Lung (tissue), 12 donors: ENCODE results near the gene HDAC4. TPM values are rescaled to one million over a fixed set of nuclear protein-coding genes. Genes with fewer than 3 reads are reported as not detected.

Source experiments
- ATAC-seq: fragments of 200-7000 bp; cut with Tn5 transposase; one replicate; pipeline ENCODE4 v1.9.1; 2020; ENCODE audit warnings: moderate number of reproducible peaks; ENCODE audit not compliant: insufficient read depth, low FRiP score
- DNase-seq, 3 donors: peaks; one replicate each; pipeline ENCODE4 v3.0.0-alpha.2; 2013 to 2017
- H3K27ac ChIP-seq, 2 donors: one replicate each; pipeline ENCODE4 v1.5.1; 2013; ENCODE audit warnings: mild to moderate bottlenecking in 2 of 2, moderate library complexity in 2 of 2, control low read depth in 1 of 2, inconsistent platforms in 1 of 2, low read depth in 1 of 2, low read length in 1 of 2
- H3K27me3 ChIP-seq, 3 donors: one replicate each; pipeline ENCODE4 v1.5.1; 2013; ENCODE audit warnings: low read length in 2 of 3; ENCODE audit not compliant: control insufficient read depth in 3 of 3, insufficient read depth in 3 of 3
- H3K36me3 ChIP-seq, 4 donors: one replicate each; pipeline ENCODE4 v1.5.1; 2013; ENCODE audit warnings: low read length in 4 of 4, mild to moderate bottlenecking in 1 of 4, moderate library complexity in 1 of 4; ENCODE audit not compliant: control insufficient read depth in 4 of 4, insufficient read depth in 4 of 4
- H3K4me1 ChIP-seq, 5 donors: one replicate each; pipeline ENCODE4 v1.5.1; 2013; ENCODE audit warnings: low read length in 5 of 5, mild to moderate bottlenecking in 2 of 5, moderate library complexity in 1 of 5; ENCODE audit not compliant: control insufficient read depth in 5 of 5, insufficient read depth in 5 of 5
- H3K4me3 ChIP-seq: one replicate; pipeline ENCODE4 v1.5.1; 2013; ENCODE audit warnings: mild to moderate bottlenecking, control low read depth, moderate library complexity
- H3K9ac ChIP-seq, 2 donors: one replicate each; pipeline ENCODE4 v1.5.1; 2013; ENCODE audit warnings: low read length in 2 of 2, control low read depth in 1 of 2; ENCODE audit not compliant: insufficient read depth in 1 of 2
- H3K9me3 ChIP-seq, 4 donors: one replicate each; pipeline ENCODE4 v1.5.1; 2013; ENCODE audit warnings: low read length in 3 of 4, mild to moderate bottlenecking in 1 of 4, moderate library complexity in 1 of 4; ENCODE audit not compliant: control insufficient read depth in 4 of 4, insufficient read depth in 3 of 4
- WGBS, 2 donors: extraction: QIAGEN DNeasy Blood & Tissue Kit; methylation state at CpG; one replicate each; pipeline ENCODE4 v1.1.7; 2013; 5-methylcytosine and 5-hydroxymethylcytosine counted together
- polyA plus RNA-seq, 2 donors: library from polyadenylated mRNA; stranded (reverse); fragments of 200-250 nt; gene quantifications; one replicate each; pipeline ENCODE4 v1.2.1, GENCODE V29; 2013
- total RNA-seq, 2 donors: library from RNA; depleted of rRNA in 1 of 2; stranded (reverse); fragments of >200 nt in 1 of 2; gene quantifications; one replicate each; pipeline ENCODE4 v1.2.1, GENCODE V29; 2014 to 2021
- TF ChIP-seq, protein P1 (sequence below): IDR thresholded peaks from 2 replicates; pipeline ENCODE4 v1.5.1; 2012; ENCODE audit warnings: mild to moderate bottlenecking; ENCODE audit errors: control extremely low read depth, extremely low read depth
- donor health status: control.
- donor health status: control.
- donor health status: Bipolar disorder and iron deficiency.
- donor health status: healthy.
- donor health status: DM: yes; HTN: yes; CAD: no.

HDAC4 gene
- total and polyA plus RNA-seq, 4 donors = 6.9 to 47.7 (median 20.7) TPM

DNA sequence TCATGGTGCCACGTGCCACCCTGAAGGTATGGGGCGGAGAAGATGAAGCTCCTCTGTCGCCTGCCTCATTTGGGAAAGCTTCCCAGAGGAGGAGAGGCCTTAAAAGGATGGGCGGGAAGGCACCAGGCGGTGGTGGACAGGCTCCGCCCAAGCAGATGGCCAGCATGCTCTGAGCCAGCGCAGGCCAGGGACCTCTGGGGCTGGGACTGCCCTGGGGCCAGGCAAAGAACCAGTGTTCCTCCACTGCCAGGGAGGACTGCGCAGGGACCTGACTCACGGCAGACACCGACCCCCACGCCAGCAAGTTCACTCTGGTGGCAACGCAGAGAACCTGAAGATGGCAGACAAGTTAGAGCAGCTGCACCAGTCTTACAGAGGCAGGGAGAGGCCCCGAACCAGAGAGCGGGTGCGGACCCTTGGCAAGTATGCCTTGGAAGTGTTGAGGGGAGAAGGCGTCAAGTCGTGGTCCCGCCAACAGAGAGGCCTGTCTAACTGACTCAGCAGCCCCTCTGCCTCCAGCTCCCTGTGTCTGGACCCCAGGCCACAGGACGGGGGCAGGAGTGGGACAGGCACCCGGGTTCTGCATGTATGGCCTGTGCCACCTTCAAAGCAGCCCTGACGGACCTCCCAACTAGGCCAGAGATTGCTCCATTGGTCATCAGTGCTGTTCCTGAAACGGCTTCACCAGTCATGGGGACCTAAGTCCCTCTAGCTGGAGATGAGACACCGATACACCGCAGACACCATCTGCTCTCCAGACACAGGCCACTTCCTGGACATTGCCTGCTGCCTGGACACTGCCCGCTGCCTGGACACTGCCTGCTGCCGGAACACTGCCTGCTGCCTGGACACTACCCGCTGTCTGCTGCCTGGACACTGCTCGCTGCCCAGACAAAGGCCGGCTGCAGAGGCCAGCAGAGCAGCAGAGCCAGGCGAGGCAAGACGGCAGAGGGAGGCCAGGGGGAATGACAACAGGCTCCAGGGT is 124.7 kb downstream of the HDAC4 start:
- ATAC-seq (no peak), DNase-seq (peak in 2 of 3 donors; percentile 50 to 53)
- peaks cover 15 to 42% (median 18%) of the 10 kb centered on the region in 5 donors for H3K4me1 ChIP-seq

DNA sequence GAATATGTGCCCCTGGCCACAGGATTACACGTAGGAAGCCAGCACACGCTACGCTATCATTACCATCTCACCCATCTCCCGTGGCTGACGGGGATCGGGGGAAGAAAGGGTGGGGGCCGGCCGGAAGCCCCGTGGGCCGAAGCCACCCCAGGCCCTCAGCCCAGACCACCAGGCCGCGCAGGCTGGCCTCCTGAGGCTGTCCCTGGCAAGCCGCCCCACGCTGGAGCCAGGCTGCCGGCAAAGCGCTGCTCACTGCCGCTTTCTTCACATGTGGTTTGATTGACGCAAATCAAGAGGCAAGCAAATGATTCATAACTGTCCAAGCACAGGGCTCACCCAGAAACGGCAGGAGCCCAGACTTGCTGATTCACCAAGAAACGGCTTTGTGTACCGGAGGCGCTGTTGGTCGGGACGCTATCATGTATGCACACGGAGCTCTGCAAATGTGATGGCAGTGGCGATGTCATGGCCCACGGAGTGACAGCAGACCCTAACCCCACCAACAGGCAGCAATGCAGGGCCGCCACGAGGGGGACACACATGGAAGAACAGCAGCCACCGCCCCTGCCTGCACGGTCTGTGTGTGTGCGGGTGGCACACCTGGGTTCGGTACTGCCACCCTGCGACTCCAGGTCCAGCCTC is 125.7 kb downstream of the HDAC4 start:
- H3K27ac ChIP-seq = peak overlapping the region; percentile 53 to 77
- H3K9me3 ChIP-seq = no peaks in the 10 kb centered on the region
- ATAC-seq (peak; percentile 65), DNase-seq (peak; percentile 63 to 79 (median 68))
- no peak overlapping the region for H3K4me3 ChIP-seq
- peaks cover 15 to 42% (median 18%) of the 10 kb centered on the region in 5 donors for H3K4me1 ChIP-seq
- WGBS, 2 donors = 31 to 54% methylated on average over 34 of the region's 34 CpGs
- H3K27me3 ChIP-seq = no peaks in the 10 kb centered on the region
- H3K9ac ChIP-seq = peak overlapping the region in 1 of 2 donors; percentile 20
- H3K36me3 ChIP-seq = no peaks in the 10 kb centered on the region
- TF ChIP-seq, protein P1, sequence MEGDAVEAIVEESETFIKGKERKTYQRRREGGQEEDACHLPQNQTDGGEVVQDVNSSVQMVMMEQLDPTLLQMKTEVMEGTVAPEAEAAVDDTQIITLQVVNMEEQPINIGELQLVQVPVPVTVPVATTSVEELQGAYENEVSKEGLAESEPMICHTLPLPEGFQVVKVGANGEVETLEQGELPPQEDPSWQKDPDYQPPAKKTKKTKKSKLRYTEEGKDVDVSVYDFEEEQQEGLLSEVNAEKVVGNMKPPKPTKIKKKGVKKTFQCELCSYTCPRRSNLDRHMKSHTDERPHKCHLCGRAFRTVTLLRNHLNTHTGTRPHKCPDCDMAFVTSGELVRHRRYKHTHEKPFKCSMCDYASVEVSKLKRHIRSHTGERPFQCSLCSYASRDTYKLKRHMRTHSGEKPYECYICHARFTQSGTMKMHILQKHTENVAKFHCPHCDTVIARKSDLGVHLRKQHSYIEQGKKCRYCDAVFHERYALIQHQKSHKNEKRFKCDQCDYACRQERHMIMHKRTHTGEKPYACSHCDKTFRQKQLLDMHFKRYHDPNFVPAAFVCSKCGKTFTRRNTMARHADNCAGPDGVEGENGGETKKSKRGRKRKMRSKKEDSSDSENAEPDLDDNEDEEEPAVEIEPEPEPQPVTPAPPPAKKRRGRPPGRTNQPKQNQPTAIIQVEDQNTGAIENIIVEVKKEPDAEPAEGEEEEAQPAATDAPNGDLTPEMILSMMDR = no peak

More for the DNA sequence above, 124.7 kb downstream of the HDAC4 start:
- no peaks in the 10 kb centered on the region for H3K27me3 ChIP-seq
- H3K27ac ChIP-seq = peak overlapping the region; percentile 53 to 77
- TF ChIP-seq, protein P1 = no peak
- no peaks in the 10 kb centered on the region for H3K9me3 ChIP-seq
- no peak overlapping the region for H3K4me3 ChIP-seq
- H3K36me3 ChIP-seq = no peaks in the 10 kb centered on the region
- WGBS, 2 donors = 86 to 89% methylated on average over 31 of the region's 31 CpGs
- no peak overlapping the region for H3K9ac ChIP-seq

DNA sequence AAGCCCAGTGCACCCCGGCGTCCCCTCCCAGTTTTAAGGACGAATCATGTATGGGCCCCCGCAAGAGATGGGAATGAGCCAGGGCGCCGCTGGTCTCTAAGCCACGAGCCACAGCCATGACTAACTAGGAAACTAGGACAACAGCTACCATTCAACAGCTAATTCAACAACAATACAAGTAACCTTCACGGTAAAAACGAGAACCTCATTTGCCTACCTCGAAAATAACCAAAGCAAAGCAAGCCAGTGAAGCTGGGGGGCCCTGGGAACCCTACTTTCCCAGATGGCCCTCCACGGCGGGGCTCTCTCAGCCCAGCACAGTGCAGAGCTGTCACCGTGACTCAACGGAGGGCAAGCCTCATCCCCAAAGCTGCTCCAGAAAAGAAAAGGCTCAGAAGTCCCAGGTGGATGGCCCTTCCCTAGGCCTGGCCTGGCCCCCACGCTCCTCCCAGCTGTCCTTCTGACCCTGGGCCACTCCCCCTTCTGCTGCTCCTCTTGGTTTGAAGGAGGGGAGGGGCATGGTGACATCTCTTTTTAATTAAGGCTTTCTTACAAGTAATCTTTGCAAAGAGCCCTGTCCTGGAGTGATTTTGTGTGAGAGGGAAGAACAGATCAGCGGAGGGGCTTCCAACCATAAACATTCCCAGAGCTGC is 126.3 kb downstream of the HDAC4 start:
- 68 to 79% methylated on average over 16 of the region's 16 CpGs for WGBS, 2 donors
- ATAC-seq = no peak
- Histone ChIP-seq H3K4me3 (no peak overlapping the region), H3K27me3 (no peaks in the 10 kb centered on the region), H3K9me3 (no peaks in the 10 kb centered on the region), H3K9ac (peak overlapping the region in 1 of 2 donors; percentile 20), H3K4me1 (peaks cover 12 to 42% (median 16%) of the 10 kb centered on the region in 5 donors), H3K27ac (peak overlapping the region; percentile 38 to 54), H3K36me3 (no peaks in the 10 kb centered on the region)
- DNase-seq = peak in 1 of 3 donors; percentile 12
- TF ChIP-seq, protein P1 = no peak
